GM12891 (cell line): Measurements from ENCODE around the gene SIRPB2.
A peak's percentile ranks its signal among the peaks of the same experiment; 100 is the strongest.

Experiments used
- DNase-seq: peaks from one replicate; pipeline ENCODE4 v3.0.0; 2011; ENCODE audit warnings: low spot score; ENCODE audit not compliant: insufficient read length
- FAIRE-seq: peaks from 2 replicates; lab custom pipeline; 2011; peaks lifted over from hg19 to GRCh38; lab: Jason Lieb, UNC
- PAX5 ChIP-seq: IDR thresholded peaks from 2 replicates; pipeline ENCODE4 v1.6.1; 2011; ENCODE audit warnings: low read length, moderate library complexity, mild to moderate bottlenecking; ENCODE audit not compliant: insufficient read depth, severe bottlenecking
- POLR2A ChIP-seq: IDR thresholded peaks from 2 replicates; pipeline ENCODE4 v1.6.1; 2011; ENCODE audit warnings: low read depth, low read length, control low read depth
- POLR2AphosphoS5 ChIP-seq: IDR thresholded peaks from 2 replicates; pipeline ENCODE4 v1.6.1; 2011; ENCODE audit warnings: low read depth, low read length, control low read depth
- POU2F2 ChIP-seq: IDR thresholded peaks from 2 replicates; pipeline ENCODE4 v1.6.1; 2011; ENCODE audit warnings: low read depth, mild to moderate bottlenecking, control low read depth, low read length, moderate library complexity
- SPI1 ChIP-seq: IDR thresholded peaks from 2 replicates; pipeline ENCODE4 v1.6.1; 2011; ENCODE audit warnings: low read depth, low read length, control low read depth
- TAF1 ChIP-seq: IDR thresholded peaks from 2 replicates; pipeline ENCODE4 v1.6.1; 2011; ENCODE audit warnings: low read depth, low read length, control low read depth

Gene SIRPB2

DNA sequence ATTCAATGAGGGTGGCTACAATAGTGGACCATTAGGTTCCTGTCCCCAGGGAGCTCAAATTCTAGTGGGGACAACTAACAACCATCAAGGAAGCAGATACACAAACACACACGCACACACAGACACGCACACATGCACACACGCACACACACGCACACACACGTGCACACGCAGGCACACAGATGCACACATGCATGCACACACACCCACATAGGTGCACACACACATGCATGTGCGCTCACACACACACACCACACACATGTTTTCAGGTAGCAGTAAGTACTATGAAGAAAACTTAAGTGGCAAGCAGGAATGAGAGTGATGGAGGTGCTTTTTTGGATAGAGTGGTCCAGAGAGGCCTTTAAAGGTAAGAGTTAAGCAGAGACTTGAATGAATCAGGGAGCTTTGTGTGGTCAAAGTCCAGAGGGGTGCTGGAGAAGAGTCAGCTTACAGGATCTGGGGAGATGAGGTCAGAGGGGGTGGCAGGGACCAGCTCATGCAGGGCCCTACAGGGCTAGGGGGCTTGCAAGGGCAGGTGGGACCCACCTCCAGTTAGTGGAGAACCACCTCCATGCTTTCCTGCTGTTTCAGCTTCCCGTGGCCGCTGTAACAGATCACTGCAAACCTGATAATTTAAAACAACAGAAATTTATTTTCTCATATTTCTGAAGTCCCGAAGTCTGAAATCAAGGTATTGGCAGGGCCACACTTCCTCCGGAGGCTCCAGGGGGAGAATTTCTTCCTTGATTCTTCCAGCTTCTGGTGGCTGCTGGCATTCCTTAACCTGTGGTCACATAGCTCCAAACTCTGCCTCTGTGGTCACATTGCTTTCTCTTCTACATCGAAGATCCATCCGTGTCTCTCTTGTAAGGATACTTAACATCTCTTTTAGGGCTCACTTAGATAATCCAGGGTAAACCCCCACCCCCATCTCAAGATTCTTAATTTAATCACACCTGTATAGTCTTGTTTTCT, 17.7 kb downstream of the SIRPB2 start:
- DNase-seq (no peak), FAIRE-seq (peak; percentile 65)
- no peak for TF ChIP-seq SPI1
- no peak for TF ChIP-seq POLR2A
- no peak for TF ChIP-seq POLR2AphosphoS5
- no peak for TF ChIP-seq PAX5
- TF ChIP-seq POU2F2, result no peak
- no peak for TF ChIP-seq TAF1

DNA sequence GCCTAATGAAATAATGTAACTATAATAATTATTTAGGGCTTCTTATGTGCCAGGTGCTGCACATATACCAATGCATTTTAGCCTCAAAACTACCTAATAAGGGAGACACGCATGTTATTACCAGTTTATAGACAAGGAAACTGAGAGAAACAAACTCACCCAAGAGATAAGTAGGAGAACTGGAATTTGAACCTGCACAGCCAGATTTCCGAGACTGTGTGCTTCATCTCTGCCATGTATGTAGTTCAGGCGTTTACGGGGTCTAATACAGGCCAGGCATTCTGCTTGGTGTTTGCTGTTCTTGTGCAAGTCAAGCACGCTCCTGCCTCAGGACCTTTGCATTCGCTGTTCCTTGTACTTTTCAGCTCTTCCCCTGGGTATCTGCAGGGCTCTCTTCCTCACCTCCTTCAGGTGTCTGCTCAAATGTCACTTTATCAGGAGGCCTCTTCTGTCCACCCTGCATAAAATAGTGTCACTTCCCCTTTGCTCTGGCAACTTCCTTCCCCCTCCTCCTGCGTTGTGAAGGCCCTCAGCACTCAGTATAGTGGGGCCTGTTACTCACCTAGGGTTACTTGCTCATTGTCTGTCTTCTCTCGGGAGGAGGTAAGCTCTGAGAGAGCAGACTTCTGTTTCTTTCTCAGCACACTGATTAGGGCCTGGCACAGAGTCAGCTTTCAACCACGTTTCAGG, 18.5 kb downstream of the SIRPB2 start:
- DNase-seq, result no peak
- peak; percentile 13 for FAIRE-seq
- no peak for TF ChIP-seq POLR2A
- no peak for TF ChIP-seq TAF1
- TF ChIP-seq PAX5, result no peak
- peak; percentile 82 for TF ChIP-seq SPI1

DNA sequence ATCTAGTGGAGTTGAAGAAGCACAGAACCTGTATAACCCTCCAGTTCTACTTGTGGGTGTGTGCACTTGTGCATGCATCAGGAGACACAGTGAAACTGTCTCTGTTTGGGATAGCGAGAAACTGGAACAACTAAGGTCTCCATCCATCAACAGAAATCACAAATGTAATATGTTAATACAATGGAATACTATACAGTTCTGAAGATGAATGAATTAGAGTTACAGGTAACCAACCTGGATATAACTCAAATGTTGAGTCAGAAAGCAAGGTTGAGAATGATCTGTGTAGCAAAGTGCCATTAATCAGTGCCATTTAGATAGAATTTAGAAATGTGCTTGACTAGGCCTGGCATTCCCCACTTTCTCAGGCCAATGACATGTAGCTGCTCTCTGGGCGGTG, 20.0 kb downstream of the SIRPB2 start:
- no peak for DNase-seq
- TF ChIP-seq POU2F2, result no peak
- TF ChIP-seq TAF1, result no peak
- no peak for TF ChIP-seq SPI1
- TF ChIP-seq POLR2AphosphoS5, result no peak
- TF ChIP-seq POLR2A, result no peak
- no peak for TF ChIP-seq PAX5
- no peak for FAIRE-seq

DNA sequence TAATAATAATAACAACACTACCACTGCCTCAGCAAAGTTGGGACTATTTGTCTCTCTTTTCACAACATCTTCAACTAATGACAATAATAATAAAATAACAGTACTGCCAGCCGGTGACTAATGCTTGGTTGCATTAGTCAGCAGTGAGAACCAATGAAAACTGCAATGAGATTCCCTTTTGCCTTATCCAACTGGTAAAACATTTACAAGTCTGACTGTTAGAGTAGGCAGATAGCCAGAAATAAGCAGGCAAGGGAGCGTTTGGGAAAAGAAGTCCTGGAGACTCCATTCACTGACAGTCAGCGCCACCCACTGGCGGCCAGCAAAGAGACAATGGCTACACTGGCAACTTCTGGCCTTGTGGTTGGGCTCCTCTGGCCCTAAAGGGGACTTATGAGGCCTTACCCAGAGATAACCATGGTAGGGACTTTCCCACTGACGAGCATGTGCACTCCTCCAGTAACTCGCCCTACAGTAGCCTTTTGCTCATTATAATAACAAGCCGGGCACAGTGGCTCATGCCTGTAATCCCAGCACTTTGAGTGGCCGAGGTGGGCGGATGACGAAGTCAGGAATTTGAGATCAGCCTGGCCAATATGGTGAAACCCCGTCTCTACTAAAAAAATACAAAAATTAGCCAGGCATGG, 21.2 kb downstream of the SIRPB2 start:
- no peak for DNase-seq
- peak; percentile 60 for FAIRE-seq
- TF ChIP-seq POU2F2 (0 out of 2 replicates have a peak, but pooled peaks have one; percentile 23), POLR2A (no peak), TAF1 (no peak), SPI1 (no peak), PAX5 (no peak), POLR2AphosphoS5 (no peak)

DNA sequence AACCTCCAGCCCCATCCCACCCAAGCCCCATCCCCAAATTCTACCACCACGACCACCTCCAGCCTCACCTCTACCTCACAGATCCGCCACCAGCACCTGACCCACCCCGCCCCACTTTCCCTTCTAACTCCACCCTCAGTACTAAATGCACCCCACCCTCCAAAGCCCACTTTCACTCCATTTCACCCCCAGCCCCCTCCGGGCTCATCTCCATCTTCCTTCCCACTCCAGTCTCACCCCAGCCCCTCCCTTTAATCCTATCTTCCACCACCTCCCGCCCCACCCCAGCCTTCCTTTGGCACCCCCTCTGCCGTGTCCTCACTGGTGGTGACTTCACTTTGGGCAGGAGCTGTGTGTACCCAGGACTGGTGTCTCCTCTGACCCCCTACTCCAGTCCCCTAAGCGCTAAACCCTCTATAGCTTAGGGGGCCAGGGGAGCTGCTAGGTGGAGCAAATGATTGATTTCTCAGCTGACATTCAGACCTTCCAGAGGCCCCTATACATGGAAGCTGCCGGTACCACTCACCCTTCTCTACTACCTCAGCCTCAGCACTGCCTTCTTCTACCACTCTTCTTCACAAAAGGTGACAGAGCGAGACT, 21.8 kb downstream of the SIRPB2 start:
- no peak for DNase-seq
- FAIRE-seq, result no peak
- TF ChIP-seq POLR2AphosphoS5, result no peak
- TF ChIP-seq POU2F2, result no peak
- TF ChIP-seq PAX5, result no peak
- no peak for TF ChIP-seq POLR2A
- no peak for TF ChIP-seq TAF1
- no peak for TF ChIP-seq SPI1

DNA sequence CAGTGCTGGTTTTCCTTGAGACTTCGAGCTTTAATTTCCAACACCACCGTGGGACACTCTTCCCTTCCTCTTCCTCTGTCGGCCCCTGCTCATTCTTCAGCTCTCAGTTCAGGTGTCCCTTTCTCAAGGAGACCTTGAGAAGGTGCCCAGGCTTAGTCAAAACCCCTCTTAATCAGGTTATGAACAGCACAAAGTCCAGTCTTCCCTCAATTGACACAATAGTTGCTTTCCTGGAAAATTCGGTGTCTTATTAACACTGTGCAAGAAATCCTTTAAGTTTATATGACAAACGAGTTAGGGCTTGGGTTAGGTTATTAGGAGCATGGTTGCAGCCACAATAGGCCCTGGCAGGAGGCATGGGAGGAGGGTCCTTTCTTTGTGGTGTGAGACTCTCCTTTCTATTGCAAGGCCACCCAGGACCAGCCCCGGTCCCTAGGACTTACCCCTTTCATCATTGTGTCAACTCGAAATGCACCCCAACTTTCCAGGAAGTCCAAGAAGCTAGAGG, 23.0 kb downstream of the SIRPB2 start:
- no peak for FAIRE-seq
- DNase-seq, result no peak

DNA sequence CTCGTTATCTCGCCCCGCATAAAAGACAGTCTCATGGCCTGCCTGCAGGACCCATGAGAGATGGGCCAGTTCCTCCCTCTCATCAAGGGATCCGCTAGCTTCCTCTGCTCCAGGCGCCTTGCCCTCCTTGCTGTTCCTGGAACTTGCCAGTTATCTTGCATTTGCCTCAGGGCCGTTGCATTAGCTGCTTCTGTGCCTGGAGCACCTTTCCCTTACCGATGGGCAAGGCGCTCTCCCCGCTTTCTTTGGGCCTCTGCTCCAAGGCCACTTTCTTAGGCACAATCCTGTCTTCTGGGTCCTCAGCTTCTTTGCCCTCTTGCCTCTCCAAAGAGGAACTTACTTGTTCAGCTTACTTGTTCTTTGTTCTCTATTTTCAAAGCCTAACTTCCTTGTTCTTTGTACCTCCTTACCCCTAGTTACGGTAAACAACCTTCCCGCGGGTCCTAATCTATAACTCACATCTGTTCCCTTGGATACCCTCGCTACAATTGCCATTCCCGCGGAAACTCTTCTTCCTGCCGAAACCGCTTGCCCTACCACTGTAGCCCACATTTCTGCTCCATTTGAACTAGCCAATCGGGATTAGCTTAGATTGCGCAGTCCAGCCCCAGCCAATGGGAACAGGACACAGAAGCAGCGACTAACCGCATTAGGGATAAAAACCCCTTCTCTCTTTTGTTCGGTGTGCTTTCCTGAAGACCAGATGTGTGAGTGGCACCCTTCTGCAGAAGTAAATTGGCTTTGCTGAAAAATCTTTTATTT, 23.7 kb downstream of the SIRPB2 start:
- TF ChIP-seq PAX5 (no peak), SPI1 (0 out of 2 replicates have a peak, but pooled peaks have one; percentile 8), TAF1 (no peak), POLR2A (no peak)
- no peak for DNase-seq
- FAIRE-seq, result no peak

More for the DNA sequence above, 23.0 kb downstream of the SIRPB2 start:
- TF ChIP-seq TAF1 (no peak), POLR2A (no peak), SPI1 (no peak), POLR2AphosphoS5 (no peak), POU2F2 (no peak), PAX5 (no peak)

DNA sequence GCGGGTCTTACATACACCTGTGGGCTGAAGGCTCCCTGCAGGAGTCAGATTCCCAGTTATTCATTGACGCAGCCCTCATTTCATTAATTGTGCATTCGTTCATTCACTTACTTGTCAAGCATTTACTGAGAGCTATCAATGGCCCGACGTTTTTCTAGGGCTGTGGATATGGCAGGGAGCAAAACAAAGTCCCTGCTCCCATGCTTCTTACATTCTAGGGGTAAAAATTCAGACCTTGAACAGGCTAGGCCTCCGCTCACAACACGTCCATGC, 24.2 kb downstream of the SIRPB2 start:
- DNase-seq, result no peak
- FAIRE-seq, result no peak
- TF ChIP-seq TAF1 (no peak), POU2F2 (no peak), POLR2AphosphoS5 (no peak), SPI1 (no peak), PAX5 (no peak), POLR2A (no peak)
